Choroid plexus epithelial cell (primary cell): ENCODE measurements around the gene CDC7.

Experiments used
- DNase-seq: peaks from one replicate; pipeline ENCODE4 v3.0.0-alpha.2; 2010; ENCODE audit warnings: low read depth
- H3K4me3 ChIP-seq: 2 replicates; pipeline ENCODE4 v1.5.1; 2011; ENCODE audit warnings: low read depth, mild to moderate bottlenecking, control low read depth, low read length, moderate library complexity
- TF ChIP-seq, protein P1 (sequence below): conservative IDR thresholded peaks from 2 replicates; pipeline ENCODE4 v1.5.1; 2011; ENCODE audit warnings: low read depth, mild to moderate bottlenecking, control low read depth, inconsistent platforms, low read length, moderate library complexity

CDC7 gene

DNA sequence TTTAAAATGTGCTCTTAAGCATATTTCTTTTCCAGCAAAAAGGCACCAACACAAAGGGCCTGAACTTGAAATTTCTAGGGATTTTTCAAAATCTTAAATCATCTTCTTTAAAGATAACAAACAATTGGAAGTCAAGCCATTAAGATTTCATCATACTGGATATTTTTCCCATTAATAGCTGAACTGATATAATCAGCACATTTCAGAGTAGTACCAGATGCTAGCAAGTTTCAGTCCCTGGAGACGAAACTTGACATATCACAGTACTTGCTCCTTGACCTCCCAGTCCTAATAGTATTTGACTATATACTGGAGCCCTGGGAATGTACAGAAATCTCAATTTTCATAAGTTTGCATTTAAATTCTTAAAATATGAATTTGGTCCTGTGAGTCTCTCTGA lies 10.2 kb upstream of the CDC7 start:
- H3K4me3 ChIP-seq = no peak overlapping the region
- DNase-seq = no peak
- TF ChIP-seq, protein P1, sequence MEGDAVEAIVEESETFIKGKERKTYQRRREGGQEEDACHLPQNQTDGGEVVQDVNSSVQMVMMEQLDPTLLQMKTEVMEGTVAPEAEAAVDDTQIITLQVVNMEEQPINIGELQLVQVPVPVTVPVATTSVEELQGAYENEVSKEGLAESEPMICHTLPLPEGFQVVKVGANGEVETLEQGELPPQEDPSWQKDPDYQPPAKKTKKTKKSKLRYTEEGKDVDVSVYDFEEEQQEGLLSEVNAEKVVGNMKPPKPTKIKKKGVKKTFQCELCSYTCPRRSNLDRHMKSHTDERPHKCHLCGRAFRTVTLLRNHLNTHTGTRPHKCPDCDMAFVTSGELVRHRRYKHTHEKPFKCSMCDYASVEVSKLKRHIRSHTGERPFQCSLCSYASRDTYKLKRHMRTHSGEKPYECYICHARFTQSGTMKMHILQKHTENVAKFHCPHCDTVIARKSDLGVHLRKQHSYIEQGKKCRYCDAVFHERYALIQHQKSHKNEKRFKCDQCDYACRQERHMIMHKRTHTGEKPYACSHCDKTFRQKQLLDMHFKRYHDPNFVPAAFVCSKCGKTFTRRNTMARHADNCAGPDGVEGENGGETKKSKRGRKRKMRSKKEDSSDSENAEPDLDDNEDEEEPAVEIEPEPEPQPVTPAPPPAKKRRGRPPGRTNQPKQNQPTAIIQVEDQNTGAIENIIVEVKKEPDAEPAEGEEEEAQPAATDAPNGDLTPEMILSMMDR = no peak

DNA sequence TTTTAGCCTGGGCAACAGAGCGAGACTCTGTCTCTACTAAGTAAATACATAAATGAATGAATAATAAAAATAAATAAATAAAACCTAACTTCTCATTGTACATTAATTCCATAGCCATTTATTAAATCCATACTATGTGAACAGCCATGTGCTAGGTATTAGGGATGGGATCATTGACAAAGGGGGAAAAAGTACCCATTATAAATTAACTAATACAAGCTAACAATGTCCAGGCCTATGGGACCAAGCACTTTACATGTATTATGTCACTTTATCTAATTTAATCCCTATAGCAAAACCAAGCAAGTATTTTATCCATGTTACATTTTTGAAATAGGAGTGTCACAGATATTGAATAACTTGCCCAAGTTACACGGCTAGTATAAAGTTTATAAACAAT lies 2.6 kb upstream of the CDC7 start:
- TF ChIP-seq, protein P1 = no peak
- H3K4me3 ChIP-seq = no peak overlapping the region
- DNase-seq = no peak

DNA sequence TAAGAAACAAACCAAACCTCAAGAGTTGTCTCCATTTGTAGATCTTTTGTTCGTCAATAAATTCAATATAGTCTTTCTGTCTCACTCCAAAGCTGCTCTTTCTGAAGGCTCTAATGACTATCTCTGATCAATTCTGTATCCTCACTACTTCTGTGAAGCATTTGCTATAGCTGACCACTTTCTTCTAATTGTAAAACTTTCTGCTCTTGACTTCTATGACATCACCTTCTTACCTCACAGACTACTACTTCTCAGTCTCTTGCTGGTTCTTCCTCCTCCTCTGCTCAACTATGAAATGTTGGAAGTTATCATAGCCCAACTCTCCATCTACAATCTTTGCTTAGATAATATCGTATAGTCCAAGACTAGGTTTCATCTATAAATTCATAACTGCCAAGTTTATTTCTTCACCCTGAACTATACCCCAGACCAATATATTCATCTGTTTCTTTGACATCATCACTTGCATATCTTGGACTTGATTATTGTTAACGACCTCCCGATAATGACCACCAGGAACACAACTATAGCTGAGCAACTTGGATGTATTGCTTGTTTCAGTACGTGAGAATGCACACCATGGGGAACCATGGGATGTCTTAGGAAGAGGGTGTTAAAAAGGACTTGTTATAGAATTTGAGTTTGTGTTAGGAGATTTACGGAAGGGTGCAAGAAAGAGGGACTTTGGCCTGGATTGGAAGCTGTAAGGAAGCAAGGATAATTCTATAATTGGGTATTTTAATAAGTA lies 2.0 kb upstream of the CDC7 start:
- TF ChIP-seq, protein P1 = no peak
- DNase-seq = no peak
- H3K4me3 ChIP-seq = no peak overlapping the region

DNA sequence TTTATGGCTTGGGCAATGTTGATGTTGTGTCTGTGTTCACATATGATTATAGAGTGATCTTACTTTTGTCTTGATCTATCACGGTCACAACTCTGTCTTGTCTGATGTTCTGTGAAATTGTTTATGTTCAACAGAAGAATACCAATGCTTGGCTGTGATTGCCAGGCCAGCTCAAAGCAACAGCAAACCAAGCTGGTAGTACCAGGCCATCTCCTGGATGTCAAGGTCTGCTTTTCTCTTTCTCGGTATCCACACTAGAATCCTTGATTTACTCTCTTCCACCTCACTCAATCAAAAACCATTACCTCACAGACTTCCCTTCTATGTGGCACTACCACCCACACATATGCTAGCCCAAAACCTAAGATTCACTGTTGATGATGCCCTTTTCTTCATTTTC lies 1.3 kb upstream of the CDC7 start:
- no peak for DNase-seq
- no peak overlapping the region for H3K4me3 ChIP-seq
- TF ChIP-seq, protein P1 = no peak

DNA sequence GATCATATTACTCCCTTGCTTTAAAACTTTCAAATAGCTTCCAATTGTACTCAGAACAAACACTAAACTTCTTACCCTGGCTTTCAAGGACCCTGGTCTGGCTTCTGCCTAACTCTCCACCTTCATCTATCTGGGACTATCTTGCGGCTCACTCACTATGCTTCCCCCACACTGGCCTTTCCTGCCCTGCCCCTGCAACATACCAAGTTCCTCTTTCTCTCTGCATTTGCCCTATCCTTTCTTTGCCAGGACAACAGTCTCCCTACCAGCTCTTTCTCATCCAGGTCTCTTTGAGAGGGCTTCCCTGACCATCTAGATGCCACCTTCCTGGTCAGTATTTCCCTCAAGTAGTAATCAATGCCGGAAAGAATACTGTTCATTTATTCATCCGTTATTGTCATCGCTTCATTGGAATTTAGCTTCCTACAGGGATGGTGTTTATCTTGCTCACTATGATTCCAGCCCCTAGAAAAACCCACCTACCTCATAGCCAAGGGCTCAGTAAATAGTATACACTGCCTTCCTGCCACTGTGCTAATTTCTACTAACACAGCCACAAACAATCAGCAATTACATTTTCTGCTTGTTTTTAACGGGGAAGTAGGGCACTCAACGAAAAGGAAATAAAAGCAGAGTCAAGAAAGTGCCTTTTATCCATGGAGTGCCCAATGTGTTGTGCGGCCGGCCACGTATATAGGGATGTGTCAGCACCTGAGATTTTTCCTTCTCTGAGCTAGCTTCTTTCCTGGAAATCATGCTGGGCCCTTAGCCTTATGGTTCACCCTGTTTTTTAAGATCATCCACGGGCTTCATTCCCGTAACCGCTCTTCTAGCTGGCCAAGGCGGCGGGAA lies 521 bp upstream of the CDC7 start:
- TF ChIP-seq, protein P1 = no peak

DNA sequence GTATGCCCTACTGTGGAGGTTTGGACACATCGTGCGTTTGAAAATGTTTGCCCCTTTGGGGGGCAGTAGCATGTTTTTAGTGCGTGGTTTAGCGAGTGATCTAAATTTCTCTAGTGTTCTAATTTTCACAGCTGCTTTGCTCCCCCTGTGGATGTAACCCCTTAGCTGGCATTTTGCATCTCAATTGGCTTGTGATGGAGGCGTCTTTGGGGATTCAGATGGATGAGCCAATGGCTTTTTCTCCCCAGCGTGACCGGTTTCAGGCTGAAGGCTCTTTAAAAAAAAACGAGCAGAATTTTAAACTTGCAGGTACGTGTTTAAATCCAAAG lies 836 bp downstream of the CDC7 start:
- peak overlapping the region; percentile 69 for H3K4me3 ChIP-seq
- TF ChIP-seq, protein P1 = no peak

More for the DNA sequence above, 521 bp upstream of the CDC7 start:
- H3K4me3 ChIP-seq = peak overlapping the region; percentile 69
- no peak for DNase-seq

More for the DNA sequence above, 836 bp downstream of the CDC7 start:
- DNase-seq = peak; percentile 55
